Thyroid gland (tissue), 4 donors: ENCODE measurements around the gene CD300LG. TPM values are rescaled to one million over a fixed set of nuclear protein-coding genes. Genes with fewer than 3 reads are reported as not detected.
"Not testable (repeated sequence)": the region's sequence is repeated elsewhere in the genome, so short reads cannot be mapped to it uniquely, and the experiment has no call there.

Experiments
- DNase-seq, 2 donors: peaks; one replicate each; pipeline ENCODE4 v3.0.0-alpha.2; 2019
- H3K27ac ChIP-seq, 3 donors: fragments of 200-600 bp; sonication (generic); 1 replicate in 2 of 3; 2 replicates in 1 of 3; pipeline ENCODE4 v1.5.1; 2016 to 2019; ENCODE audit warnings: mild to moderate bottlenecking in 1 of 3, moderate library complexity in 1 of 3
- H3K27me3 ChIP-seq: fragments of 200-600 bp; sonication (generic); one replicate; pipeline ENCODE4 v1.5.1; 2019
- H3K36me3 ChIP-seq, 2 donors: fragments of 200-600 bp; sonication (generic); one replicate each; pipeline ENCODE4 v1.5.1; 2016 to 2019
- H3K4me1 ChIP-seq, 2 donors: fragments of 200-600 bp; sonication (generic); one replicate each; pipeline ENCODE4 v1.5.1; 2017 to 2019
- H3K4me3 ChIP-seq, 3 donors: fragments of 200-600 bp; sonication (generic); replicated peaks in 1 of 3; 1 replicate in 2 of 3; 2 replicates in 1 of 3; pipeline ENCODE4 v1.5.1; 2016; ENCODE audit warnings: mild to moderate bottlenecking in 1 of 3
- H3K9me3 ChIP-seq: fragments of 200-600 bp; sonication (generic); one replicate; pipeline ENCODE4 v1.5.1; 2017
- CTCF ChIP-seq, 6 experiments: fragments of 200-600 bp in 3 of 6; fragments of 450-650 bp in 3 of 6; sonication (generic) in 3 of 6; IDR thresholded peaks; one replicate each; pipeline ENCODE4 v1.5.1; 2016 to 2019; ENCODE audit warnings: antibody characterized with exemption in 6 of 6, mild to moderate bottlenecking in 2 of 6, inconsistent platforms in 1 of 6, moderate library complexity in 1 of 6
- POLR2A ChIP-seq, 2 donors: fragments of 450-650 bp; IDR thresholded peaks; one replicate each; pipeline ENCODE4 v1.6.1; 2017; ENCODE audit warnings: antibody characterized with exemption in 2 of 2, mild to moderate bottlenecking in 2 of 2, moderate library complexity in 1 of 2
- WGBS, 2 donors: methylation state at CpG; one replicate each; pipeline ENCODE4 v1.1.5; 2017; 5-methylcytosine and 5-hydroxymethylcytosine counted together
- intact Hi-C: fragments of 100-400 bp; cut with DNase I; formaldehyde crosslinking; loops from one replicate; pipeline ENCODE4 v1.15.1; 2023
- total RNA-seq, 4 donors: library from RNA; depleted of rRNA; stranded (reverse); fragments of >200 nt; gene quantifications; one replicate each; pipeline ENCODE4 v1.2.3, GENCODE V29; 2016

CD300LG gene
- total RNA-seq, 4 donors from 2014 or later = 1.5 to 22.5 (median 2.2) TPM

GRCh38 chr17:43860927-43861622, 14.1 kb downstream of the CD300LG start:
- 57 to 68% methylated on average over 9 of the region's 9 CpGs for WGBS, 2 donors

GRCh38 chr17:43861960-43862359, 15.0 kb downstream of the CD300LG start:
- 87 to 95% methylated on average over 9 of the region's 9 CpGs for WGBS, 2 donors
- Histone ChIP-seq H3K9me3 (no peaks in the 10 kb centered on the region), H3K27me3 (no peaks in the 10 kb centered on the region), H3K36me3 (no peaks in the 10 kb centered on the region), H3K4me3 (no peak overlapping the region), H3K4me1 (peaks cover 0 to 9% of the 10 kb centered on the region in 2 donors), H3K27ac (no peak overlapping the region)
- no peak for DNase-seq
- intact Hi-C loops = no loop called here
- TF ChIP-seq POLR2A (IDR thresholded peaks at IDR 0.05) (no peak), CTCF (IDR thresholded peaks at IDR 0.05) (no peak)

More at GRCh38 chr17:43860927-43861622, 14.1 kb downstream of the CD300LG start:
- H3K4me1 ChIP-seq = peaks cover 0 to 9% of the 10 kb centered on the region in 2 donors
- H3K36me3 ChIP-seq = no peaks in the 10 kb centered on the region
- intact Hi-C loops = no loop called here
- TF ChIP-seq POLR2A (IDR thresholded peaks at IDR 0.05) = no peak
- no peak for TF ChIP-seq CTCF (IDR thresholded peaks at IDR 0.05)
- no peaks in the 10 kb centered on the region for H3K27me3 ChIP-seq
- no peak overlapping the region for H3K4me3 ChIP-seq
- H3K27ac ChIP-seq = peak overlapping the region in 1 of 3 donors; percentile 17
- no peak for DNase-seq
- H3K9me3 ChIP-seq = no peaks in the 10 kb centered on the region

GRCh38 chr17:43864161-43864984, 17.4 kb downstream of the CD300LG start:
- H3K9me3 ChIP-seq = no peaks in the 10 kb centered on the region
- no peaks in the 10 kb centered on the region for H3K27me3 ChIP-seq
- no peak overlapping the region for H3K27ac ChIP-seq
- H3K36me3 ChIP-seq = no peaks in the 10 kb centered on the region
- DNase-seq = no peak
- intact Hi-C loops = no loop called here
- H3K4me3 ChIP-seq = no peak overlapping the region
- 85 to 93% methylated on average over 3 to 4 of the region's 4 CpGs for WGBS, 2 donors
- TF ChIP-seq POLR2A (IDR thresholded peaks at IDR 0.05) = no peak
- no peak for TF ChIP-seq CTCF (IDR thresholded peaks at IDR 0.05)
- H3K4me1 ChIP-seq = peaks cover 0 to 9% of the 10 kb centered on the region in 2 donors

- intact Hi-C loops = no loop called here
- WGBS, 2 donors = 90 to 91% methylated on average over 10 of the region's 10 CpGs
- Histone ChIP-seq H3K36me3 (no peaks in the 10 kb centered on the region), H3K4me1 (no peaks in the 10 kb centered on the region), H3K27ac (no peak overlapping the region), H3K9me3 (no peaks in the 10 kb centered on the region), H3K27me3 (no peaks in the 10 kb centered on the region), H3K4me3 (no peak overlapping the region)
- no peak for DNase-seq
- TF ChIP-seq POLR2A (IDR thresholded peaks at IDR 0.05) (no peak), CTCF (IDR thresholded peaks at IDR 0.05) (no peak)
Measured at GRCh38 chr17:43868226-43868994, 21.4 kb downstream of the CD300LG start.

GRCh38 chr17:43869031-43869430, 22.1 kb downstream of the CD300LG start:
- H3K4me3 ChIP-seq, H3K27me3 ChIP-seq, H3K36me3 ChIP-seq, H3K27ac ChIP-seq, intact Hi-C loops, H3K4me1 ChIP-seq, H3K9me3 ChIP-seq, DNase-seq: not testable (repeated sequence)
- WGBS, 2 donors = 71 to 74% methylated on average over 6 of the region's 6 CpGs
